Thoracic aorta (tissue), 2 donors: ENCODE data around the gene POU6F2. TPM values are rescaled to one million over a fixed set of nuclear protein-coding genes. Genes with fewer than 3 reads are reported as not detected.
A peak's percentile ranks its signal among the peaks of the same experiment; 100 is the strongest.

Experiments used
- ATAC-seq: fragments of 150-250 bp; one replicate; pipeline ENCODE4 v1.8.0; 2017; ENCODE audit warnings: low read depth; ENCODE audit not compliant: insufficient number of reproducible peaks, low FRiP score
- DNase-seq: peaks from one replicate; pipeline ENCODE4 v3.0.0-alpha.2; 2020; ENCODE audit warnings: low spot score
- H3K27ac ChIP-seq, 2 donors: fragments of 200-600 bp; sonication (generic); 1 replicate in 1 of 2; 2 replicates in 1 of 2; pipeline ENCODE4 v1.5.1; 2016; ENCODE audit warnings: mild to moderate bottlenecking in 2 of 2, moderate library complexity in 2 of 2
- H3K27me3 ChIP-seq: fragments of 200-600 bp; sonication (generic); replicated peaks from 2 replicates; pipeline ENCODE4 v1.6.0; 2016; ENCODE audit warnings: mild to moderate bottlenecking; ENCODE audit not compliant: insufficient read depth
- H3K36me3 ChIP-seq: fragments of 200-600 bp; sonication (generic); one replicate; pipeline ENCODE4 v1.5.1; 2016
- H3K4me1 ChIP-seq, 2 donors: fragments of 200-600 bp; sonication (generic); 1 replicate in 1 of 2; 2 replicates in 1 of 2; pipeline versions ENCODE4 v1.5.1 to v1.6.0; 2016; ENCODE audit warnings: low read depth in 2 of 2, mild to moderate bottlenecking in 1 of 2; ENCODE audit not compliant: control insufficient read depth in 1 of 2
- H3K4me3 ChIP-seq: fragments of 200-600 bp; sonication (generic); 2 replicates; pipeline ENCODE4 v1.5.1; 2016; ENCODE audit warnings: mild to moderate bottlenecking
- H3K9me3 ChIP-seq: fragments of 200-600 bp; sonication (generic); 2 replicates; pipeline ENCODE4 v1.5.1; 2016
- CTCF ChIP-seq: fragments of 200-600 bp; sonication (generic); IDR thresholded peaks from one replicate; pipeline ENCODE4 v1.5.1; 2019; ENCODE audit warnings: antibody characterized with exemption
- total RNA-seq, 2 donors: library from RNA; depleted of rRNA; stranded (reverse); fragments of >200 nt; gene quantifications; one replicate each; pipeline versions ENCODE4 v1.1.0 to v1.2.3, GENCODE V29; 2016

The POU6F2 gene
- total RNA-seq, 2 donors from 2014 or later = not detected

DNA sequence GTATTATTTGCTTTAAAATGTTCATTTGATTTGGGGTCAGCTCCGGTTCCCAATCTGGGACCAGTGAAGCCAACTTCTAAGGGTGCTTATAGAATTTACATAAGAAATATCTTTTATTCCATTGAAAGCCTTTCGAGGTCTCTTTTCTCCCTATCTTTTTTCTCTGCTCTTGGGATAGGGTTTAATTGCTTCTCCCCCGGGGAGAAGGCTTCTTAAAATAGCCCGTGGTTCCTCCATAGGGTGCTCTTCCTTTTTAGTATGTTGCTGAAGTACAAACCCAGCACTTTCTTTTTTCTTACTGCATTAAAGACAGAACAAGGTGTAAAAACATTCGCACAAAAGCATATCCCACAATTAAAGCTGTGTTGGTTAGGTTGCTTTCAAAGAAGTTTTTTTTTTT lies 107.5 kb downstream of the POU6F2 start:
- Histone ChIP-seq H3K4me3 (peak overlapping the region; percentile 60), H3K4me1 (no peaks in the 10 kb centered on the region), H3K36me3 (no peaks in the 10 kb centered on the region), H3K9me3 (no peaks in the 10 kb centered on the region), H3K27ac (no peak overlapping the region), H3K27me3 (no peaks in the 10 kb centered on the region)
- no peak for TF ChIP-seq CTCF
- DNase-seq (no peak), ATAC-seq (no peak)

DNA sequence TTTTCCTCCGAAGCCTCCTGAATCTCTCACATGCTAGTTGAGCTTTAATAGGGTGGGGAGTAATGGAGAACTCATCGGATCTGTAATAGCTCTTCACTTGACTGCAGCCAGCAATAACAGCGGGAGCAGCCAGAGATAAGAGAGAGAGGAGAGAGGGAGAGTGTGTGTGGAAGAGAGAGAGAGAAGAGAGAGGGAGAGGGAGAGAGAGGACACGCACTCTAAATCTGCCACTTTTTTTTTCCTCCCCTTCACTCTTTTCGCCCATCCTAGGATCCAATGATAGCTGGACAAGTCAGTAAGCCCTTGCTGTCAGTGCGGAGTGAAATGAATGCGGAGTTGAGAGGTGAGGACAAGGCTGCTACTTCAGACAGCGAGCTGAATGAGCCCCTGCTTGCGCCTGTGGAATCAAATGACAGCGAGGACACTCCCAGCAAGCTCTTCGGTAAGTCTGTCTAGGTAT lies 107.9 kb downstream of the POU6F2 start:
- DNase-seq = no peak
- H3K4me1 ChIP-seq = no peaks in the 10 kb centered on the region
- no peak overlapping the region for H3K27ac ChIP-seq
- H3K4me3 ChIP-seq = peak overlapping the region; percentile 60
- TF ChIP-seq CTCF = no peak
- H3K36me3 ChIP-seq = no peaks in the 10 kb centered on the region
- H3K9me3 ChIP-seq = no peaks in the 10 kb centered on the region
- H3K27me3 ChIP-seq = no peaks in the 10 kb centered on the region
- ATAC-seq = no peak

DNA sequence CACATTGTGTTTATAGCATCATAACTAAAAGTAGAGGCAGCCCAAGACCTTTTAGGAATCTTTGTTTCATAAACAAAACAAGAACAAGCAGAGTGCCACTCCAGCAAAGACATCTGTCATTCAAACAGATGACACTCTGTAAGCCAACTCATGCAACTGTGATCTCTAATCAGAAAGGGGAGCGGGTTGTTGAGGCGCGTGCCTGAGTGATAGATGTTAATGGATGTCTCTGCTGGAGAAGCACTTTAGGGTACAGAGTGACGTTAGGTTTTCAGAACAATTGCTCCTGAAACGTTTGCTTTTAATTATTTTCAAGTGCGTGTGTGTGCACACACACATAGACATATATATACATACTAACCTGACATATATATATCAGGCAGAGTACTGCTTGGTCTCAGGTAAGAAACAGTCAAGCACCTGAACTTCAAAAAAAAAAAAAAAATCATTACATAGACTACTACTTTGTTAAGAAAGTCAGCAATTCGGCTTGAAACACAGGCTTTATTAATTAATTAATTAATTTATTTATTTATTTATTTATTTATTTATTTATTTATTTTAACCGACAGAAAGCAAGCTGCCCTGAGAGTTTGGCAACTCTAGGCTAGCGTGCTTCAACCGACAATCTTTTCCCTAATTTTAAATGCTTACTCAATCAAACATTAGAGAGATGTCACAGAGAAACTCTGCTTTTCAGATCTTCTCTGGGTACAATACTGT lies 109.1 kb downstream of the POU6F2 start:
- Histone ChIP-seq H3K9me3 (no peaks in the 10 kb centered on the region), H3K27me3 (no peaks in the 10 kb centered on the region), H3K36me3 (no peaks in the 10 kb centered on the region), H3K4me3 (no peak overlapping the region), H3K27ac (no peak overlapping the region), H3K4me1 (no peaks in the 10 kb centered on the region)
- no peak for TF ChIP-seq CTCF
- ATAC-seq = no peak
- no peak for DNase-seq

- Histone ChIP-seq H3K27ac (no peak overlapping the region), H3K4me1 (no peaks in the 10 kb centered on the region), H3K27me3 (no peaks in the 10 kb centered on the region), H3K9me3 (no peaks in the 10 kb centered on the region), H3K36me3 (no peaks in the 10 kb centered on the region), H3K4me3 (no peak overlapping the region)
- TF ChIP-seq CTCF = no peak
- DNase-seq (no peak), ATAC-seq (no peak)
Measured at GRCh38 chr7:39088730-39089593, 111.3 kb downstream of the POU6F2 start.

DNA sequence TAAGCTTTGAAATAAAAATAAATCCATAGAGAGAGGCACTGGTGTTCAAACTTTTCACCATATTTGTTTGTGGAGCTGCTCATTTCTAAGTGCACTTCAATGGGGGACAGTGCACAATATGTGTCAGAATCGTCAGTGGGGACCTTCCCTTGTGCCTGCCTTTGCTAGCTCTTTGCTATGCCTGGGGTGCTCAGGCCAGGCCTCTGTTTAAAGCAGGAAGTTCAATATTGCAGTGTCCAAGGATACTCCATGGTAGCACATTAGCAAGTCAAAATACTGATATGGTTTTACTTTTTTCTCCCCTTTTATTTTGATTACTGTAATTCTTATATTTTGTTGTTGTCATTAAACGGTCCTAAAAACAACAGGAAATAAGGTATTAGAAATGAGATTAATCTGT lies 113.4 kb downstream of the POU6F2 start:
- peaks cover 0 to 7% of the 10 kb centered on the region in 2 donors for H3K4me1 ChIP-seq
- H3K27ac ChIP-seq = no peak overlapping the region
- H3K36me3 ChIP-seq = no peaks in the 10 kb centered on the region
- H3K9me3 ChIP-seq = no peaks in the 10 kb centered on the region
- ATAC-seq (no peak), DNase-seq (no peak)
- H3K27me3 ChIP-seq = no peaks in the 10 kb centered on the region
- H3K4me3 ChIP-seq = no peak overlapping the region
- TF ChIP-seq CTCF = no peak
